Small intestine (tissue), 7 donors: ENCODE data around the gene ETV6. TPM values are rescaled to one million over a fixed set of nuclear protein-coding genes. Genes with fewer than 3 reads are reported as not detected.

Experiments
- DNase-seq, 2 donors: peaks; one replicate each; pipeline versions ENCODE4 v3.0.0 to v3.0.0-alpha.2; 2013
- FAIRE-seq: peaks from 2 replicates; lab custom pipeline; 2012; peaks lifted over from hg19 to GRCh38; lab: Jason Lieb, UNC
- H3K27ac ChIP-seq, 3 donors: one replicate each; pipeline ENCODE4 v1.5.1; 2013; ENCODE audit warnings: low read length in 2 of 3, mild to moderate bottlenecking in 2 of 3, control low read depth in 1 of 3, inconsistent platforms in 1 of 3, low read depth in 1 of 3, moderate library complexity in 1 of 3
- H3K27me3 ChIP-seq, 3 donors: one replicate each; pipeline ENCODE4 v1.6.1; 2013; ENCODE audit warnings: low read length in 3 of 3, inconsistent platforms in 1 of 3; ENCODE audit not compliant: control insufficient read depth in 3 of 3, insufficient read depth in 3 of 3
- H3K36me3 ChIP-seq, 3 donors: one replicate each; pipeline ENCODE4 v1.6.1; 2013; ENCODE audit warnings: low read length in 3 of 3, inconsistent platforms in 1 of 3, low read depth in 1 of 3, mild to moderate bottlenecking in 1 of 3, moderate library complexity in 1 of 3; ENCODE audit not compliant: control insufficient read depth in 3 of 3, insufficient read depth in 2 of 3
- H3K4me1 ChIP-seq, 3 donors: one replicate each; pipeline ENCODE4 v1.6.1; 2013; ENCODE audit warnings: low read length in 2 of 3, inconsistent platforms in 1 of 3, low read depth in 1 of 3, mild to moderate bottlenecking in 1 of 3, moderate library complexity in 1 of 3; ENCODE audit not compliant: control insufficient read depth in 3 of 3, insufficient read depth in 2 of 3
- H3K4me3 ChIP-seq, 3 donors: one replicate each; pipeline ENCODE4 v1.5.1; 2013; ENCODE audit warnings: low read length in 3 of 3, control low read depth in 1 of 3, inconsistent platforms in 1 of 3, low read depth in 1 of 3, mild to moderate bottlenecking in 1 of 3, moderate library complexity in 1 of 3
- H3K9me3 ChIP-seq, 2 donors: one replicate each; pipeline ENCODE4 v1.6.1; 2013; ENCODE audit warnings: low read depth in 1 of 2, low read length in 1 of 2; ENCODE audit not compliant: control insufficient read depth in 2 of 2, insufficient read depth in 1 of 2
- WGBS, 3 donors: extraction: QIAGEN DNeasy Blood & Tissue Kit; methylation state at CpG; one replicate each; pipeline ENCODE4 v1.1.7; 2013; 5-methylcytosine and 5-hydroxymethylcytosine counted together
- polyA plus RNA-seq, 4 donors: library from polyadenylated mRNA; stranded (reverse) in 3 of 4; unstranded in 1 of 4; fragments of 200-250 nt in 3 of 4; fragments of 120-200 nt in 1 of 4; gene quantifications; one replicate each; pipeline versions ENCODE4 v1.2.1 to v1.2.3, GENCODE V29; 2013
- donor health status: healthy with polysubstance abuse.
- donor health status: control.
- donor health status: control.
- donor health status: Bipolar disorder and iron deficiency.
- donor health status: healthy.

ETV6 gene
- polyA plus RNA-seq, 4 donors = 5.1 to 13.6 (median 8.4) TPM

- Histone ChIP-seq H3K36me3 (peaks cover 5 to 22% (median 14%) of the 10 kb centered on the region in 3 donors), H3K4me3 (no peak overlapping the region), H3K4me1 (no peaks in the 10 kb centered on the region), H3K27me3 (no peaks in the 10 kb centered on the region), H3K9me3 (no peaks in the 10 kb centered on the region), H3K27ac (no peak overlapping the region)
- DNase-seq (no peak), FAIRE-seq (no peak)
- 82 to 94% (median 90%) methylated on average over 4 of the region's 4 CpGs for WGBS, 3 donors
These were observed 244.5 kb downstream of the ETV6 start for GRCh38 chr12:11893998-11894397.

GRCh38 chr12:11894890-11895289 is 245.4 kb downstream of the ETV6 start:
- no peaks in the 10 kb centered on the region for H3K27me3 ChIP-seq
- H3K4me1 ChIP-seq = no peaks in the 10 kb centered on the region
- H3K4me3 ChIP-seq = no peak overlapping the region
- FAIRE-seq = no peak
- DNase-seq = no peak
- H3K27ac ChIP-seq = no peak overlapping the region
- peaks cover 5 to 20% (median 10%) of the 10 kb centered on the region in 3 donors for H3K36me3 ChIP-seq
- WGBS, 3 donors = 72 to 78% (median 77%) methylated on average over 4 of the region's 4 CpGs
- no peaks in the 10 kb centered on the region for H3K9me3 ChIP-seq

GRCh38 chr12:11895421-11896078 is 246.1 kb downstream of the ETV6 start:
- DNase-seq (no peak), FAIRE-seq (no peak)
- H3K9me3 ChIP-seq = no peaks in the 10 kb centered on the region
- no peaks in the 10 kb centered on the region for H3K27me3 ChIP-seq
- H3K4me3 ChIP-seq = no peak overlapping the region
- H3K4me1 ChIP-seq = no peaks in the 10 kb centered on the region
- peaks cover 5 to 20% (median 10%) of the 10 kb centered on the region in 3 donors for H3K36me3 ChIP-seq
- H3K27ac ChIP-seq = no peak overlapping the region
- 91 to 94% (median 93%) methylated on average over 7 of the region's 7 CpGs for WGBS, 3 donors

- no peak for FAIRE-seq
These were observed 247.0 kb downstream of the ETV6 start for GRCh38 chr12:11896417-11896929.

GRCh38 chr12:11897923-11898322 is 248.4 kb downstream of the ETV6 start:
- Histone ChIP-seq H3K36me3 (peaks cover 0 to under 1% (median 0%) of the 10 kb centered on the region in 3 donors), H3K9me3 (no peaks in the 10 kb centered on the region), H3K4me3 (no peak overlapping the region), H3K27ac (no peak overlapping the region), H3K27me3 (no peaks in the 10 kb centered on the region), H3K4me1 (no peaks in the 10 kb centered on the region)
- DNase-seq (peak in 1 of 2 donors; percentile 19), FAIRE-seq (no peak)
- 38 to 64% (median 60%) methylated on average over 2 of the region's 2 CpGs for WGBS, 3 donors

More at GRCh38 chr12:11896417-11896929, 247.0 kb downstream of the ETV6 start:
- no peaks in the 10 kb centered on the region for H3K9me3 ChIP-seq
- WGBS, 3 donors = 78 to 90% (median 86%) methylated on average over 3 of the region's 3 CpGs
- no peaks in the 10 kb centered on the region for H3K27me3 ChIP-seq
- no peaks in the 10 kb centered on the region for H3K4me1 ChIP-seq
- peaks cover 3 to 13% (median 3%) of the 10 kb centered on the region in 3 donors for H3K36me3 ChIP-seq
- no peak for DNase-seq
- H3K27ac ChIP-seq = no peak overlapping the region
- no peak overlapping the region for H3K4me3 ChIP-seq

GRCh38 chr12:11901701-11902524 is 252.4 kb downstream of the ETV6 start:
- Histone ChIP-seq H3K4me3 (no peak overlapping the region), H3K36me3 (no peaks in the 10 kb centered on the region), H3K9me3 (no peaks in the 10 kb centered on the region), H3K27ac (no peak overlapping the region), H3K4me1 (no peaks in the 10 kb centered on the region), H3K27me3 (no peaks in the 10 kb centered on the region)
- 74 to 86% (median 83%) methylated on average over 9 of the region's 9 CpGs for WGBS, 3 donors
- DNase-seq (no peak), FAIRE-seq (no peak)

- Histone ChIP-seq H3K27me3 (no peaks in the 10 kb centered on the region), H3K27ac (no peak overlapping the region), H3K9me3 (no peaks in the 10 kb centered on the region), H3K4me3 (no peak overlapping the region), H3K4me1 (no peaks in the 10 kb centered on the region), H3K36me3 (no peaks in the 10 kb centered on the region)
- WGBS, 3 donors = 80 to 93% (median 88%) methylated on average over 4 of the region's 4 CpGs
- DNase-seq (no peak), FAIRE-seq (no peak)
These were observed 253.0 kb downstream of the ETV6 start for GRCh38 chr12:11902525-11902875.

- H3K27ac ChIP-seq = no peak overlapping the region
- WGBS, 3 donors = 74 to 85% (median 75%) methylated on average over 3 of the region's 3 CpGs
- no peaks in the 10 kb centered on the region for H3K4me1 ChIP-seq
- H3K36me3 ChIP-seq = no peaks in the 10 kb centered on the region
- no peak overlapping the region for H3K4me3 ChIP-seq
- H3K9me3 ChIP-seq = peaks cover 0 to 4% of the 10 kb centered on the region in 2 donors
- FAIRE-seq = no peak
- DNase-seq = no peak
- H3K27me3 ChIP-seq = no peaks in the 10 kb centered on the region
These were observed 254.7 kb downstream of the ETV6 start for GRCh38 chr12:11904124-11904523.
